Measurements from ENCODE around the gene ZFAND3.

The ZFAND3 gene

GRCh38 chr6:38192487-38192886 lies 373.0 kb downstream of the ZFAND3 start:
- no peak for TF ChIP-seq CTCF (IDR thresholded peaks at IDR 0.05; ENCODE audit: low read depth, low read length, missing control alignments)
- DNase-seq (ENCODE audit: extremely low read depth, low read depth): no peak
- H3K4me3 ChIP-seq (replicated peaks; ENCODE audit: low read depth, low read length): no peak overlapping the region

GRCh38 chr6:38193051-38193450 lies 373.5 kb downstream of the ZFAND3 start:
- H3K4me3 ChIP-seq (replicated peaks; ENCODE audit: low read depth, low read length): no peak overlapping the region
- TF ChIP-seq CTCF (IDR thresholded peaks at IDR 0.05; ENCODE audit: low read depth, low read length, missing control alignments): no peak
- DNase-seq (ENCODE audit: extremely low read depth, low read depth): no peak

- no peak overlapping the region for H3K4me3 ChIP-seq (replicated peaks; ENCODE audit: low read depth, low read length)
- no peak for TF ChIP-seq CTCF (IDR thresholded peaks at IDR 0.05; ENCODE audit: low read depth, low read length, missing control alignments)
- DNase-seq (ENCODE audit: extremely low read depth, low read depth): no peak
These were observed 374.2 kb downstream of the ZFAND3 start for GRCh38 chr6:38193481-38194281.

GRCh38 chr6:38194282-38194572 lies 374.7 kb downstream of the ZFAND3 start:
- DNase-seq (ENCODE audit: extremely low read depth, low read depth): no peak
- no peak for TF ChIP-seq CTCF (IDR thresholded peaks at IDR 0.05; ENCODE audit: low read depth, low read length, missing control alignments)

GRCh38 chr6:38194589-38194988 lies 375.1 kb downstream of the ZFAND3 start:
- H3K4me3 ChIP-seq (replicated peaks; ENCODE audit: low read depth, low read length): no peak overlapping the region
- TF ChIP-seq CTCF (IDR thresholded peaks at IDR 0.05; ENCODE audit: low read depth, low read length, missing control alignments): no peak
- DNase-seq (ENCODE audit: extremely low read depth, low read depth): no peak

More at GRCh38 chr6:38194282-38194572, 374.7 kb downstream of the ZFAND3 start:
- no peak overlapping the region for H3K4me3 ChIP-seq (replicated peaks; ENCODE audit: low read depth, low read length)

GRCh38 chr6:38195113-38195635 lies 375.6 kb downstream of the ZFAND3 start:
- H3K4me3 ChIP-seq (replicated peaks; ENCODE audit: low read depth, low read length): no peak overlapping the region
- TF ChIP-seq CTCF (IDR thresholded peaks at IDR 0.05; ENCODE audit: low read depth, low read length, missing control alignments): no peak
- no peak for DNase-seq (ENCODE audit: extremely low read depth, low read depth)

All from HFF-Myc (cell line).